HCT116 (cell line): ENCODE results near the gene SNCA. TPM values are rescaled to one million over a fixed set of nuclear protein-coding genes. Genes with fewer than 3 reads are reported as not detected.

Experiments used
- ATAC-seq: fragments of 200-7000 bp; cut with Tn5 transposase; 2 replicates; pipeline ENCODE4 v1.9.1; 2020; ENCODE audit warnings: mild to moderate bottlenecking, moderate library complexity
- BruUV-seq: library from RNA; stranded (reverse); fragments of 400-500 nt; replicated peaks from 2 replicates; lab custom pipeline; 2021; lab: Mats Ljungman, UMichigan
- CTCF ChIA-PET: fragments of 300-600 bp; sonication (Branson Sonifier 250); formaldehyde crosslinking; loops from one replicate; lab custom pipeline; 2021; ENCODE audit warnings: antibody characterized with exemption; lab: Charles Lee
- POLR2A ChIA-PET: fragments of 300-600, 350-600 bp; sonication (Branson Sonifier 250); formaldehyde crosslinking; loops from one replicate; lab custom pipeline; 2021; ENCODE audit warnings: antibody characterized with exemption; lab: Charles Lee
- RAD21 ChIA-PET, 2 experiments: fragments of 300-600 bp; sonication (Branson Sonifier 250); formaldehyde crosslinking; loops; one replicate each; lab custom pipeline; 2023; ENCODE audit warnings: low total read pairs in 2 of 2; ENCODE audit not compliant: uncharacterized antibody in 2 of 2, unreplicated experiment in 2 of 2, low non-redundant PET in 1 of 2; lab: Charles Lee
- DNase-seq: peaks from one replicate; pipeline ENCODE4 v3.0.0-alpha.2; 2010; ENCODE audit warnings: low read depth, low spot score
- H2AFZ ChIP-seq: fragments of 200-600 bp; shearing (Covaris generic), sonication (generic); 2 replicates; pipeline ENCODE4 v1.6.1; 2017; ENCODE audit warnings: low read depth, mixed run types, mixed read lengths, antibody characterized with exemption, low read length; ENCODE audit not compliant: poor library complexity, severe bottlenecking
- H3K27ac ChIP-seq: 2 replicates; pipeline ENCODE4 v1.5.1; 2012; ENCODE audit warnings: low read depth, low read length
- H3K27me3 ChIP-seq: fragments of 200-600 bp; sonication (generic); 2 replicates; pipeline ENCODE4 v1.6.1; 2016; ENCODE audit warnings: mixed run types, low read length, mixed read lengths; ENCODE audit not compliant: insufficient read depth
- H3K36me3 ChIP-seq, 2 experiments: fragments of 200-500 bp in 1 of 2; fragments of 200-600 bp in 1 of 2; sonication (Bioruptor generic) in 1 of 2; sonication (generic) in 1 of 2; 2 replicates each; pipeline versions ENCODE4 v1.5.1 to v1.6.1; 2014 to 2016; ENCODE audit warnings: low read length in 2 of 2, inconsistent platforms in 1 of 2, mixed read lengths in 1 of 2, mixed run types in 1 of 2; ENCODE audit not compliant: insufficient read depth in 2 of 2, control insufficient read depth in 1 of 2
- H3K4me1 ChIP-seq, 2 experiments: fragments of 200-600 bp in 1 of 2; sonication (generic) in 1 of 2; 2 replicates each; pipeline versions ENCODE4 v1.5.1 to v1.6.1; 2012 to 2017; ENCODE audit warnings: low read length in 2 of 2, inconsistent platforms in 1 of 2, mild to moderate bottlenecking in 1 of 2, mixed read lengths in 1 of 2, mixed run types in 1 of 2, moderate library complexity in 1 of 2; ENCODE audit not compliant: insufficient read depth in 2 of 2, control insufficient read depth in 1 of 2
- H3K4me2 ChIP-seq: fragments of 200-600 bp; sonication (generic); 2 replicates; pipeline ENCODE4 v1.6.1; 2017; ENCODE audit warnings: mixed run types, low read length, mixed read lengths
- H3K4me3 ChIP-seq, 2 experiments: fragments of 200-600 bp in 1 of 2; sonication (generic) in 1 of 2; replicated peaks in 1 of 2; 2 replicates each; pipeline ENCODE4 v1.5.1; 2011 to 2016; ENCODE audit warnings: low read length in 2 of 2, control low read depth in 1 of 2, low read depth in 1 of 2, mild to moderate bottlenecking in 1 of 2, mixed read lengths in 1 of 2, mixed run types in 1 of 2
- H3K79me2 ChIP-seq: fragments of 200-600 bp; sonication (generic); 2 replicates; pipeline ENCODE4 v1.6.1; 2017; ENCODE audit warnings: mild to moderate bottlenecking, mixed run types, low read length, moderate library complexity, mixed read lengths; ENCODE audit not compliant: insufficient read depth
- H3K9ac ChIP-seq: fragments of 200-600 bp; sonication (generic); 2 replicates; pipeline ENCODE4 v1.6.1; 2016; ENCODE audit warnings: low read length, mixed read lengths
- H3K9me2 ChIP-seq: fragments of 200-600 bp; sonication (generic), shearing (Covaris generic); 2 replicates; pipeline ENCODE4 v1.6.1; 2017; ENCODE audit warnings: mixed run types, mild to moderate bottlenecking, moderate library complexity; ENCODE audit not compliant: insufficient read depth
- H3K9me3 ChIP-seq, 2 experiments: fragments of 200-500 bp in 1 of 2; fragments of 200-600 bp in 1 of 2; sonication (Bioruptor generic) in 1 of 2; sonication (generic) in 1 of 2; 2 replicates each; pipeline ENCODE4 v1.6.1; 2014 to 2017; ENCODE audit warnings: low read length in 2 of 2, mixed read lengths in 2 of 2, inconsistent platforms in 1 of 2, low read depth in 1 of 2, mild to moderate bottlenecking in 1 of 2, mixed run types in 1 of 2, moderate library complexity in 1 of 2; ENCODE audit not compliant: control insufficient read depth in 1 of 2, insufficient read depth in 1 of 2
- H4K20me1 ChIP-seq: fragments of 200-600 bp; sonication (generic), shearing (Covaris generic); 2 replicates; pipeline ENCODE4 v1.6.1; 2017; ENCODE audit warnings: mixed run types, mild to moderate bottlenecking, moderate library complexity; ENCODE audit not compliant: insufficient read depth
- CBX3 ChIP-seq: IDR thresholded peaks from 2 replicates; pipeline ENCODE4 v1.6.1; 2012; ENCODE audit warnings: low read depth
- CEBPB ChIP-seq: IDR thresholded peaks from 2 replicates; pipeline ENCODE4 v1.6.1; 2012; ENCODE audit warnings: low read depth
- EGR1 ChIP-seq: IDR thresholded peaks from 2 replicates; pipeline ENCODE4 v1.6.1; 2012; ENCODE audit warnings: low read depth
- ELF1 ChIP-seq: IDR thresholded peaks from 2 replicates; pipeline ENCODE4 v1.6.1; 2012; ENCODE audit warnings: low read depth, borderline replicate concordance
- EZH2 ChIP-seq: fragments of 200-600 bp; sonication (generic); IDR thresholded peaks from 2 replicates; pipeline ENCODE4 v1.6.1; 2017; ENCODE audit warnings: antibody characterized with exemption, mixed run types
- EZH2phosphoT487 ChIP-seq: fragments of 200-600 bp; IDR thresholded peaks from 2 replicates; pipeline ENCODE4 v1.6.1; 2018; ENCODE audit warnings: antibody characterized with exemption, borderline replicate concordance
- FOSL1 ChIP-seq: IDR thresholded peaks from 2 replicates; pipeline ENCODE4 v1.6.1; 2012; ENCODE audit warnings: low read depth
- POLR2A ChIP-seq: IDR thresholded peaks from 2 replicates; pipeline ENCODE4 v1.7.0; 2011; ENCODE audit warnings: borderline replicate concordance; ENCODE audit not compliant: insufficient read depth, insufficient read length; ENCODE audit errors: extremely low read depth
- POLR2AphosphoS5 ChIP-seq: IDR thresholded peaks from 2 replicates; pipeline ENCODE4 v1.6.1; 2011; ENCODE audit warnings: mild to moderate bottlenecking, low read depth, low read length, moderate library complexity
- SIN3A ChIP-seq: IDR thresholded peaks from 2 replicates; pipeline ENCODE4 v1.6.1; 2012; ENCODE audit warnings: low read depth
- SRF ChIP-seq: IDR thresholded peaks from 2 replicates; pipeline ENCODE4 v1.6.1; 2012; ENCODE audit warnings: low read depth
- TCF7L2 ChIP-seq: IDR thresholded peaks from 2 replicates; pipeline ENCODE4 v1.7.0; 2011; ENCODE audit warnings: borderline replicate concordance, inconsistent platforms; ENCODE audit not compliant: insufficient read depth, insufficient read length; ENCODE audit errors: extremely low read depth
- YY1 ChIP-seq: IDR thresholded peaks from 2 replicates; pipeline ENCODE4 v1.6.1; 2011; ENCODE audit warnings: low read length, low read depth, moderate library complexity, mild to moderate bottlenecking; ENCODE audit not compliant: insufficient replicate concordance; ENCODE audit errors: extremely low read depth
- ZFX ChIP-seq: fragments of 450-650 bp; IDR thresholded peaks from 2 replicates; pipeline ENCODE4 v1.6.1; 2017
- ZNF274 ChIP-seq: fragments of 200-500 bp; sonication (Bioruptor generic); IDR thresholded peaks from 2 replicates; pipeline ENCODE4 v1.6.1; 2014; ENCODE audit warnings: mild to moderate bottlenecking, low read depth, low read length, inconsistent platforms
- intact Hi-C: fragments of 100-400 bp; cut with micrococcal nuclease; formaldehyde crosslinking; loops from 2 replicates; pipeline ENCODE4 v1.10.0; 2022
- total RNA-seq: library from RNA; stranded (reverse); gene quantifications from one replicate; pipeline ENCODE4 v1.2.1, GENCODE V29; 2021; ENCODE audit not compliant: unreplicated experiment
- TF ChIP-seq, protein P1 (sequence below): IDR thresholded peaks from 2 replicates; pipeline ENCODE4 v1.6.1; 2011; ENCODE audit warnings: mild to moderate bottlenecking, low read length, moderate library complexity; ENCODE audit not compliant: insufficient replicate concordance; ENCODE audit errors: extremely low read depth
- TF ChIP-seq, protein P2 (sequence below), 3 experiments: fragments of 200-600 bp in 1 of 3; sonication (generic) in 1 of 3; IDR thresholded peaks in 2 of 3; conservative IDR thresholded peaks in 1 of 3; 2 replicates each; pipeline ENCODE4 v1.5.1; 2012 to 2017; ENCODE audit warnings: low read depth in 2 of 3, low read length in 2 of 3, antibody characterized with exemption in 1 of 3, borderline replicate concordance in 1 of 3, control low read depth in 1 of 3, mild to moderate bottlenecking in 1 of 3, mixed read lengths in 1 of 3, mixed run types in 1 of 3, moderate library complexity in 1 of 3; ENCODE audit not compliant: insufficient read depth in 1 of 3
- TF ChIP-seq, protein P3 (sequence below): IDR thresholded peaks from 2 replicates; pipeline ENCODE4 v1.6.1; 2012; ENCODE audit warnings: low read depth
- TF ChIP-seq, protein P4 (sequence below): IDR thresholded peaks from 2 replicates; pipeline ENCODE4 v1.6.1; 2012

Gene SNCA
- total RNA-seq, 1 experiment from 2014 or later, result 1.0 TPM

DNA sequence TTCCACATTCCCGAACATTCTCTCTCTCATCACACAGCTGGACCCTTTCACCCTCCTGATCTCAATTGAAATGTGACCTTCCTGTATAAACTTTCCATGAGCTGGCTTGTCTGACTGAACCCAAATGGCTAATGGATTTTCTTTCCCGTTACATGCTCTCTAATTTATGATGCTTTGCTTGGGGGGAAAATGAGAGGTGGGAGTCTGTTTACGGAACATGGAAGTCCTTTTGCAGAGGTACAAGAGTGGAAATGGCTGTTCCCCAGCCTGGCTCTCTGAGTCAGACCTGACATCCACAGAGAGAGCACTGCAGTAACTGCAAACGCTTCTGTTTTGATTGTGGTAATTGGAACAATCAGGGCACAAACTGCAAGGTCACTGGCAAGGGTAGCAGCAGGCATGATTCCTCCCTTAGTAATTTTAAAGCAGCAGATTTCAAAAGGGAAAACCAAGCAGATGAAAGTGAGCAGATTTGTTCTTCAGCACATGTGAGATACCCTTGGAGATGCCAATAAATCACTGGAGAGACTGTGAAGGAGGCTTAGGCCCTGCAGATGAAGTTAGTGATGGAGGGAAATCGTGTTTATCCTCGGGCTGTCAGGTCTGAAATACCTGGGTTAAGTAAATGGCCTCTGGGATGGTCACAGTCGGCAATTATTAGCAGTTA, 83.9 kb downstream of the SNCA start:
- Histone ChIP-seq H2AFZ (peak overlapping the region; percentile 84), H3K4me1 (peaks cover 16 to 17% of the 10 kb centered on the region in 2 experiments; a peak in 3 of 4 replicates), H3K27ac (peak overlapping the region; percentile 18; the same call in 1 of the 2 replicates), H3K4me3 (peak overlapping the region in 1 of 2 experiments; percentile 27; a peak in 1 of 4 replicates), H3K9me2 (no peaks in the 10 kb centered on the region), H3K36me3 (no peaks in the 10 kb centered on the region), H3K4me2 (peak overlapping the region; percentile 64), H3K9ac (no peak overlapping the region), H3K79me2 (no peaks in the 10 kb centered on the region), H3K27me3 (no peaks in the 10 kb centered on the region), H4K20me1 (no peaks in the 10 kb centered on the region), H3K9me3 (no peaks in the 10 kb centered on the region)
- ChIA-PET CTCF (no interaction called here), POLR2A (no interaction called here), RAD21 (no interaction called here)
- no peak for TF ChIP-seq CBX3
- no peak for TF ChIP-seq EGR1
- TF ChIP-seq YY1, result no peak
- TF ChIP-seq POLR2AphosphoS5, result no peak
- TF ChIP-seq, protein P1, sequence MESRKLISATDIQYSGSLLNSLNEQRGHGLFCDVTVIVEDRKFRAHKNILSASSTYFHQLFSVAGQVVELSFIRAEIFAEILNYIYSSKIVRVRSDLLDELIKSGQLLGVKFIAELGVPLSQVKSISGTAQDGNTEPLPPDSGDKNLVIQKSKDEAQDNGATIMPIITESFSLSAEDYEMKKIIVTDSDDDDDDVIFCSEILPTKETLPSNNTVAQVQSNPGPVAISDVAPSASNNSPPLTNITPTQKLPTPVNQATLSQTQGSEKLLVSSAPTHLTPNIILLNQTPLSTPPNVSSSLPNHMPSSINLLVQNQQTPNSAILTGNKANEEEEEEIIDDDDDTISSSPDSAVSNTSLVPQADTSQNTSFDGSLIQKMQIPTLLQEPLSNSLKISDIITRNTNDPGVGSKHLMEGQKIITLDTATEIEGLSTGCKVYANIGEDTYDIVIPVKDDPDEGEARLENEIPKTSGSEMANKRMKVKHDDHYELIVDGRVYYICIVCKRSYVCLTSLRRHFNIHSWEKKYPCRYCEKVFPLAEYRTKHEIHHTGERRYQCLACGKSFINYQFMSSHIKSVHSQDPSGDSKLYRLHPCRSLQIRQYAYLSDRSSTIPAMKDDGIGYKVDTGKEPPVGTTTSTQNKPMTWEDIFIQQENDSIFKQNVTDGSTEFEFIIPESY, result no peak
- TF ChIP-seq EZH2, result no peak
- no peak for TF ChIP-seq SRF
- no peak for TF ChIP-seq ZNF274
- TF ChIP-seq, protein P2, sequence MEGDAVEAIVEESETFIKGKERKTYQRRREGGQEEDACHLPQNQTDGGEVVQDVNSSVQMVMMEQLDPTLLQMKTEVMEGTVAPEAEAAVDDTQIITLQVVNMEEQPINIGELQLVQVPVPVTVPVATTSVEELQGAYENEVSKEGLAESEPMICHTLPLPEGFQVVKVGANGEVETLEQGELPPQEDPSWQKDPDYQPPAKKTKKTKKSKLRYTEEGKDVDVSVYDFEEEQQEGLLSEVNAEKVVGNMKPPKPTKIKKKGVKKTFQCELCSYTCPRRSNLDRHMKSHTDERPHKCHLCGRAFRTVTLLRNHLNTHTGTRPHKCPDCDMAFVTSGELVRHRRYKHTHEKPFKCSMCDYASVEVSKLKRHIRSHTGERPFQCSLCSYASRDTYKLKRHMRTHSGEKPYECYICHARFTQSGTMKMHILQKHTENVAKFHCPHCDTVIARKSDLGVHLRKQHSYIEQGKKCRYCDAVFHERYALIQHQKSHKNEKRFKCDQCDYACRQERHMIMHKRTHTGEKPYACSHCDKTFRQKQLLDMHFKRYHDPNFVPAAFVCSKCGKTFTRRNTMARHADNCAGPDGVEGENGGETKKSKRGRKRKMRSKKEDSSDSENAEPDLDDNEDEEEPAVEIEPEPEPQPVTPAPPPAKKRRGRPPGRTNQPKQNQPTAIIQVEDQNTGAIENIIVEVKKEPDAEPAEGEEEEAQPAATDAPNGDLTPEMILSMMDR (IDR thresholded peaks at IDR 0.05 in 2 of 3, conservative IDR thresholded peaks at IDR 0.05 in 1 of 3; ENCODE audit: borderline replicate concordance in 1 of 3, insufficient read depth in 1 of 3, low read depth in 2 of 3, low read length in 2 of 3), result no peak
- TF ChIP-seq, protein P3, sequence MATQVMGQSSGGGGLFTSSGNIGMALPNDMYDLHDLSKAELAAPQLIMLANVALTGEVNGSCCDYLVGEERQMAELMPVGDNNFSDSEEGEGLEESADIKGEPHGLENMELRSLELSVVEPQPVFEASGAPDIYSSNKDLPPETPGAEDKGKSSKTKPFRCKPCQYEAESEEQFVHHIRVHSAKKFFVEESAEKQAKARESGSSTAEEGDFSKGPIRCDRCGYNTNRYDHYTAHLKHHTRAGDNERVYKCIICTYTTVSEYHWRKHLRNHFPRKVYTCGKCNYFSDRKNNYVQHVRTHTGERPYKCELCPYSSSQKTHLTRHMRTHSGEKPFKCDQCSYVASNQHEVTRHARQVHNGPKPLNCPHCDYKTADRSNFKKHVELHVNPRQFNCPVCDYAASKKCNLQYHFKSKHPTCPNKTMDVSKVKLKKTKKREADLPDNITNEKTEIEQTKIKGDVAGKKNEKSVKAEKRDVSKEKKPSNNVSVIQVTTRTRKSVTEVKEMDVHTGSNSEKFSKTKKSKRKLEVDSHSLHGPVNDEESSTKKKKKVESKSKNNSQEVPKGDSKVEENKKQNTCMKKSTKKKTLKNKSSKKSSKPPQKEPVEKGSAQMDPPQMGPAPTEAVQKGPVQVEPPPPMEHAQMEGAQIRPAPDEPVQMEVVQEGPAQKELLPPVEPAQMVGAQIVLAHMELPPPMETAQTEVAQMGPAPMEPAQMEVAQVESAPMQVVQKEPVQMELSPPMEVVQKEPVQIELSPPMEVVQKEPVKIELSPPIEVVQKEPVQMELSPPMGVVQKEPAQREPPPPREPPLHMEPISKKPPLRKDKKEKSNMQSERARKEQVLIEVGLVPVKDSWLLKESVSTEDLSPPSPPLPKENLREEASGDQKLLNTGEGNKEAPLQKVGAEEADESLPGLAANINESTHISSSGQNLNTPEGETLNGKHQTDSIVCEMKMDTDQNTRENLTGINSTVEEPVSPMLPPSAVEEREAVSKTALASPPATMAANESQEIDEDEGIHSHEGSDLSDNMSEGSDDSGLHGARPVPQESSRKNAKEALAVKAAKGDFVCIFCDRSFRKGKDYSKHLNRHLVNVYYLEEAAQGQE, result no peak
- no peak for TF ChIP-seq TCF7L2
- TF ChIP-seq EZH2phosphoT487, result no peak
- no peak for TF ChIP-seq CEBPB
- TF ChIP-seq, protein P4, sequence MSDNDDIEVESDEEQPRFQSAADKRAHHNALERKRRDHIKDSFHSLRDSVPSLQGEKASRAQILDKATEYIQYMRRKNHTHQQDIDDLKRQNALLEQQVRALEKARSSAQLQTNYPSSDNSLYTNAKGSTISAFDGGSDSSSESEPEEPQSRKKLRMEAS, result no peak
- no peak for TF ChIP-seq SIN3A
- TF ChIP-seq FOSL1, result no peak
- no peak for TF ChIP-seq POLR2A
- TF ChIP-seq ZFX, result no peak
- TF ChIP-seq ELF1, result no peak
- DNase-seq (no peak), ATAC-seq (peak; percentile 69)
- intact Hi-C loops, result no loop called here
- BruUV-seq, result no TSS peak
